ENCODE data around the gene TMPRSS3.

Gene TMPRSS3

DNA sequence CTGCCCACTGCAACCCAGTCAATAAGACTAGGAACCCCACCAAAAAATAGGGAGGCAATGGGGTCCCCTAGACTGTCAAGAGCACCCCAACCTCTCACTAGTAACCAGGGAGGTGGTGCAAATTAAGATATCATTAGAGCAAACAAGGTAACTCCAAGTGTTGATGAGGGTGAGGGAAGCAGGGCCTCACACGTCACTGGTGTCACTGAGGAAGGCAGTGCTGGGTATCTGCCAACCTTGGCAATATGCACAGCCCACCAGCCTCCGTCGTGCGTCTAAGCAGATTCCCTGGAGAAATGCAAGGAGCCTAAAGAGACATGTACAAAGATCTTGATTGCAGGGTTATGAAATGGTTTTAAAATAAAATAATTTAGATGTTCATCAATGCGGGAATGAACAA lies 11.6 kb upstream of the TMPRSS3 start:
- no peak for DNase-seq (ENCODE audit: low read depth)

DNA sequence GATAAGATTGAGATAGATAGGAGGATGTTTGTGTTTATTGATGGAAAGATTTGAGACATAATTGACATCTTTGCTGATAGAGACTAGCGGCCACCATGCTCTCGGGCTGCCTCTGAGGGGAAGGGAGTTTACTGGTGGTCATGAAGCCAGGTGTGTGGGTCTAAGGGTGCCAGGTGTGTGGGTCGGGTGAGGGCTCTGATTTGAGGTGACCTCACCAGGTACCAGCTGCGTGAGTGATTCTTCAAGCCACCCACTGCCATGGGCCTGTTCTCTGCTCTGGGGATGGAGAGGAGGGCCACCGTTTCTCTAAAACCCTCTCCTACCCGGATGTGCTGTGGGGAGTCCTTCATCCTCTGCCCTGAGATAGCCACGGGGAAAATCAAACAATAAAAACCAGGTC lies 11.0 kb upstream of the TMPRSS3 start:
- DNase-seq (ENCODE audit: low read depth): no peak

DNA sequence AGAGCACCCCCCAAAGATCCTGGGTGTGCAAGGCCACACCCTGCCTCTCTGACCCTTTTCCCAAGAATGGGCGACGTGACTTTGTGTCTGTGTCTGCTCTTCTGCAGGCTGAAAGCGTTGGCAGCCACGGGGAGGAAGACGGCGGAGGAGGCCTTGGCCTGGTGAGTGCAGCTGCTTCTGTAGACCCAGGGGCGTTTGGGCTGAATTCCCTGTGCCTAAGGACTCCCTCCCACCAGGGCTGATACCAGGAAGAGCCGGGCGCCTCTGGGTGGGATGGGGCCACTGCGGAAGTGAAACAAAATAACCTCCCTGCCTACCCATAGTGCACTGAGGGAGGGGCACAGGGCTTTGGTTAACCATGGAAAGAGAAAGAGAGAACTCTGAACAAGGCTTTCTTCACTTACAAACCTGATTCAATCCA lies 10.4 kb upstream of the TMPRSS3 start:
- DNase-seq (ENCODE audit: low read depth): no peak

DNA sequence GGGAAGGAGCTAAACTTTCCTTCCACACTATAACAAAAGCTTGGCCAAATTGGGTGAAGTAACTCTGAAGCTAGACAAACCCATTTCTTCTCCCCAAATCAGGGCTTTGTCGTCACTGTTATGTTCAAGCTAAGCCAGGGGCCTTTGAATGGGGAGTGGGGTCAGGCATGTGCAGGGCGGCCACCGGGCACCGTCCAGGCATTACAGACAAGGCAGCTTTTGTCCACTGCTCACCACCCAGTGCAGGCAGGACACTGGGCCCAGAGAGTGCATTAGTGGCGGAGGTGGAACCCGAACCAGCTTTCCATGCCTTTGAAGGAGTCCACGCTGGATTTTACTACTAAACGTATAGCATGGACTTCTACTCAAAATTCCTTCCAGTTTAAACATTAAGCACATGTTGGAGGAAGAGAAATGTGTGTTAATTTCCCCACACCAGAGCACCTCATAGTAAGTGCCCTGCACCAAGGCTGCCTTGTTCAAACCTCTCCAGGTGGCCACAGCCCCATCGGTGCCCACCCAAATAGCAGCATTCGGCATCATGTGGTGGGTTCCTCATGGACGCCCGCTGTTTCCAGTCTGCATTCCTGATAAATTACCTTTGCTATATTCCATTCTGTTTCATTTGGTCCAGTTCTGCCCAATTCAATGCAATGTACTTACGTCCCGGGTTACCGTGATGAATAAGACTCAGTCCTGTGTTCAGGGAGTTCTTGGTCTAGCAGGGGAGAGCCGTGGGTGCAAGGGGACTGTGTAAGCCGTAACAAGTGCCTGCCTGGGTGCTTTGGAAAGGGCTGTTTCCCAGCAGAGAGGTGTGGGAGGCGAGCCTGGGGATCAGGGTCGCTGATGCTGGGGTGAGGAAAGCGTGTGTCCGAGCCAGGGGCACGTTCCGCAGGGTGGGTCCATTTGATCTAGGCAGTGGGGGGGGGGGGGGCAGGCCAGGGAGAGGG lies 9.5 kb upstream of the TMPRSS3 start:
- DNase-seq (ENCODE audit: low read depth): no peak

DNA sequence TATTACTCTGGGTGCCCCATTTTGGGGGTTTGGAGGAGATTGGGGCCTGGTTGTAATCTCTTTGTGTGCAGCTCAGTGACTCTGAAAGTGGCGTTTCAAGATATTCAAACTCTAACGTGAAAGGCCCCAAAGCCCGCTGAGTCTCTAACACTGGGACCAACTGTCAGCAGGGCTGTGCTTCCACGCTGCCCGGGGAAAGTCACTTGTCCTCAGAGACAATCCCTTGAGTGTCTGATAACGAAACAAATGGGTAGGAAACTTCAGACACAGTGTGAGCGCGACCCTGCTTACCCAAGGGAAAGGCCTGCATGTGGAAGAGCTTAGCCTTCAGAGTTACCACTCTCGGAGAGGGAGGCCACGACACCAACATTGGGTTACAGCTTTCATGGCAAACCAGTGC lies 8.7 kb upstream of the TMPRSS3 start:
- no peak for DNase-seq (ENCODE audit: low read depth)

DNA sequence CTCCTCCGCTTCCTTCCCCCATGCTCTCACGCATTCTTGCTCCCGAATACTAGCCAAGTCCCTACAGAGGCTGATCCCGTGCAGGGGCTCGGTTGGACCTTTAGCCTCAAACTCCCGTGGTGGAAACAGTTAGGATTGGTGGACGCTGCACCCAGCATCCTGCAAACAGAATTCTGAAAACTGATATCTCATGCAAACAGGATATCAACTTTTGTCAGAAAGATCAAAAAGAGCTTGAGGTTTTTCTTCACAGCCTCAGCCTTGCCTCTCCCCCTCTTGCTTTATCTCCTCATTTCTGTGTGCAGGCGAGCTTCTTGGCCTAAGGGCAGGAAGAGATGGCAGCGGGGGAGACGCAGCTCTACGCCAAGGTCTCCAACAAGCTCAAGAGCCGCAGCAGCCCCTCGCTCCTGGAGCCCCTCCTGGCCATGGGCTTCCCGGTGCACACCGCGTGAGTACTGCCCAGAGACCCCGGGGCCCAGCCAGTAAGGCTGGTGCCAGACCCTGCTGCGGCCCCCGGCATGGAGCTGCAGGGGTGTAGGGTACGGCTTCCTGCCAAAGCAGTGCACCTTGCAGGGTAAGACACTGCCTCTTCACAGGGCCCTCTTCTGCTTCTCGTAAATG lies 7.9 kb upstream of the TMPRSS3 start, which contains the start of gene UBASH3A:
Gene UBASH3A (plus strand): TSS at position 292 of the 621 bp plus-strand sequence. CDS start 44 bp downstream, at position 336.
- no peak for DNase-seq (ENCODE audit: low read depth)

DNA sequence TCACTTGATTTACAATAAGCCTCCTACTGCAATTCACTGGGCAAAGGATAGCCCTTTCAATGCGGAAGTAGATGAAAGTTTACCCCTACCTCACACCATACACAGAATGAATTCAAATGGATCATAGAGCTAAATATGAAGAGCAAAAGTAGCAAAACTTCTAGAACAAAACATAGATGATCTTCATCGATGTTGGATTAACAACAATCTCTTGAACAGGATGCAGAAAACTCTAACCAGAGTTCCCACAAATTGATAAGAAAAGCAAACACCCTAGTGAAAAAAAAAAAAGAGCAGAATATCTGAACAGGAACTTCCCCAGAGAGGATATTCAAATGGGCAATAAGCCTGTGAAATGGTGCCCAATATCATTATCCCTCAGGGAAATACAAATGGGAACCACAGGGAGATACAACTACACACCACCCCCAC lies 6.0 kb upstream of the TMPRSS3 start:
- no peak for DNase-seq (ENCODE audit: low read depth)

DNA sequence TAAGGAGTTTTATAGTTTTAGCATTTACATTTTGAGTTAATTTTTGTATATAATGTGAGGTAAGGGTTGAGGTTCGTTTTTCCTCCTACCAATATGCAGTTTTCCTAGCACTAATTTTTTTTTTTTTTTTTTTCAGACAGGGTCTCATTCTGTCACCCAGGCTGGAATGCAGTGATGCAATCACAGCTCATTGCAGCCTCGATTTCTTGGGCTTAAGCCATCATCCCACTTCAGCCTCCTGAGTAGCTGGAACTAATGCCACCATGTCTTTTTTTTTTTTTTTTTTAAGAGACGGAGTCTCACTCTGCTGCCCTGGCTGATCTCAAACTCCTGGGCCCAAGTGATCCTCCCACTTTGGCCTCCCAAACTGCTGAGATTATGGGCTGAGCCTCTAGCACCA lies 5.3 kb upstream of the TMPRSS3 start:
- DNase-seq (ENCODE audit: low read depth): no peak

DNA sequence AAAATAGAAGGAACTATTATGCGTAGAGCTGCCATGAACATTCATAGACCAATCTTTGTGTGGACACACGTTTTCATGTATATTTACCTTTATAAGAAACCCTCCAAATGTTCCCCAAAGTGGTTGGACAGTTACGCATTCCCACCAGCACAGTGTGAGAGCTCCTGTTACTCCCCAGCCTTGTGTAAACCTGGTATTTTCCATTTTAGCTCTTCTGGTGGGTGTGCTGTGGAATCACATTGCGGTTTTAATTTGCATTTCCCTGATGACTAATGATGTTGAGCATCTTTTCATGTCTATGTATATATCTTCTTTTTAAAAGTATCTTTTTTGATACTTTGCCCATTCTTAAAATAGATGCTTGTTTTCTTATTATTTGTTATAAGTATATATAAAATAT lies 4.7 kb upstream of the TMPRSS3 start:
- no peak for DNase-seq (ENCODE audit: low read depth)

DNA sequence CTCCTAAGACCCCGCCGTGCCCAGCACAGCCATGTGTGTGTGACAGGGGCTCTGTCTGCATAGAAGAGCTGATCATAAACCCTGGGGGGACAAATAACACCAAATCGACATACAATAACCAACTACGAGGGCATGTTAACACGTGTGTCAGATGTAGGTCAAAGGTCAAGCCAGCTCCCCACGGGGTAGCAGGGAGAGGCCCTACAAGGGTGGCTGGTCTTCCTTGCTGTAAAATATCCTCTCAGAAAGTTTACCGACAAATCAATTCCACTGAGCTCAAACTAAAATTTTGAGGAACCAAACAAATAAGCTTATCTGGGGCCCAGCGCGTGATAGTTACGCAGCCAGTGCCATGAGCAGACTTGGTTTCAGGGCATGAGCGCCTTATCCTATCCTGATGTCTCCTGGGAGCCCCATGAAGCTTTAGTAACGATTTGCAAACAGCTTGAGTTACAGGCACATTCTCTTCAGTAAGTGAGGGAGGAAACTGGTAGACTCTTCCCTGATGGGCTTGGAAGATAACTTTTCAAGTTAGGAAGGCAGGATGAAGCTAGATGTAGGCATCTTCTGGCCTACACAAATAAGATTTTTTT lies 2.7 kb upstream of the TMPRSS3 start:
- no peak for DNase-seq (ENCODE audit: low read depth)

DNA sequence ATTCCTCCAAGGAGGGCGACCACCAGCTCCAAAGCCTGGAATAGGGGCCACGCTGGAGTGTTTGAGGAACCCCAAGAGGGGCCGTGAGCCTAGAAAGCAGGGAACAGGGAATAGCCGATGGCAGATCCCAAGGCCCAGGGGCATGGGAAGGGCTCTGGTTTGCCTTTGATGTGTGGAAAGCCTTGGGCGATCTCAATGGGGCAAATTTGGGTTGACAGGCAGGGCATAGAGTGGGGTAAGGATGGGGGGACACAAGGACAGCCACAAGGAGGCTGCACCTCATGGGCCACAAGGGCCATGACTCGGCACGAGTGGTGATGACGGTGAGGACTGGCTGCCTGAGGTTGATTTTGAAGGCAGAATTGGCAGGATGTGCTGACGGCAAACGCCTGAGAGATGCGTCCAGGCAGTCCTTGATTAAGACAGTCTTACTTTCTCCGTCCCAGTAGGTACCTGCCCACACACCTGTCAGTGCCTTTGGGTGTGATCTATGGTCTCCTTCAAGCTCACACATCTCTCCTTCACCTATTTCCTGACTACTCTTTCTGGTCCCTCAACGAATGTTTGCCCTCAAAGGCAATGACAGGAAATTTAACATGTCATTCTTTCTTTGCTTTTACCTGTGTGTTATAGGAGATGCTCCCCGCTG lies 2.0 kb upstream of the TMPRSS3 start:
- DNase-seq (ENCODE audit: low read depth): no peak

DNA sequence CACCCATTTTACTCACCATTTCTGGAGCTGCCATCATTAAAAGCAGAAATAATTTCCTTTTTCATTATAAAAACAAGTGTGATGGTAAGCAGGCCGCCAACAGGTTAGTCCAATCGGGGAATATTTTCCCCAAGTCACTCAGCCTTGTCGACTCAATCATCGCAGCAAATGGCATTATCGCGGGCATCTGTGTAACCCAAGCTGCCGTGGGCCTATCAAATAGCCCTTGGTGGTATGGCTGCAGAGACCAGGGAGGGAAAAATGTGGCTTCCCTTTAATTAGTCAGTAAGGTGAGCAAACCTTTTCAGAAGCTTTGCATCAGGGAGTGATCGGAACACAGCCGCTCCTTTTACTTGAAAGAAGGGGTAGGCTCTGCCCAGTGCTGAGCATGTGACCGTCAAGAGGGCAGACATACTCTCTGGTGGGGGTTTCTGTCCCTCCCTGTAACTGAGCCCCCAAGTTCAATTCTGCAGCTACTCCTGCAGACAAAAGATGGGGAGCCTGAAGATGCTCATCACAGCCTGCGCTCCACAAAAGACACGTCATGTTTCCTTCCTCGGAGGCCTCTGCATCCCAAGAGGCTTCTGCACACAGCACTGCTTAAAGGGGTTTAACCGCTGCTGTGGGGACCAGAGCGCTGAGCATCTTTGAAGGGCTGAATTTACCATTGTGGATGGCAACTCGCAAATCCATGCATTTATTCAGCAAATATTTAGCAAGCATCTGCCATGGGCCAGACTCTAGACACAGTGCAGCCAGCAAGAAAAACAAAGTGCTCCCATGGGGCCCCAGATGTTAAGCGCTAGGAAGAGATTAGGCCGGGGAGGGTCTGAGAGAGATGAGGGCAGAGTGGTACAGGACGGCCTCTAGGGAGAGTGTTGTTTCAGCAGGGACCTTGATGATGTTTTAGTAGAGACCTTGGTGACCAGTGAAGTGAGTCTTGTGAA lies 1.2 kb upstream of the TMPRSS3 start:
- DNase-seq (ENCODE audit: low read depth): no peak

DNA sequence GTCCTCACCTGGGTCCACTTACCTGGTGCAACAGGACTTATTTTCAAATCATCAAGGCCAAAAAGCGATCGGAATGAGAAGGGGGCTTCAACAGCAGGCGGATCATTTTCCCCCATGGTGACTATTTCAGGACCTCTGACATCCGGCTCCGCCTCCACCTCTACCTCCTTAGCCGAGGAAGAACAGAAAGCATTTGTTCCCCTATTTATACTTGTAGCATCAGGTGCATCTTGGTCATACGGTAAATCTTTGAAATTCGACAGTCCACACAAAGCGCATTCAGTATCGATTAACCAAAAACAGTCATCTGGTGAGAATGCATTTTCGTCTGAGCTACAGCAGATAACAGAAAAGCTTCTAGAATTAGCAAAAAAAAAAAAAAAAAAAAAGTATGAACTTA lies 550 bp downstream of the TMPRSS3 start:
- DNase-seq (ENCODE audit: low read depth): no peak

DNA sequence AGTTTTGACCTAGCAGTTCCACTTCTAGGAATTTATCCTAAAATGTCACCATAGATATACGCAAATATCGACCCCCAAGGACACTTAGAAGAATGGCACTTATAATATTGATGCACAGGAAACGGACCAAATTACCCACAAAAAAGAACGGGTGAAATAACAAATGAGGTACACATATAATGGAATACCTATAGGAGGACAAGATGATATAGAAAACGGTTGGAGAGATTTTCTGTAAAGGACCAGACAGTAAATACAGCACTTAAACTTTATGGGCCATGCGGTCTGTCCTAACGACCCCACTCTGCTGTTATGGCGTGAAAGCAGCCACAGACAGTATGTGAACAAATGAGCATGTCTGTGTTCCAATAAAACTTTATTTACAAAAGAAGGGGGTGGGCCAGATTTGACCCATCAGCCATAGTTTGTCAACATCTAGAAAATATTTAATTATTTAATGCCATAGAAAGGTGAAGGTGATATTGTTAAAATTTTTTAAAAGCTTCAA lies 2.4 kb downstream of the TMPRSS3 start:
- DNase-seq (ENCODE audit: low read depth): no peak

DNA sequence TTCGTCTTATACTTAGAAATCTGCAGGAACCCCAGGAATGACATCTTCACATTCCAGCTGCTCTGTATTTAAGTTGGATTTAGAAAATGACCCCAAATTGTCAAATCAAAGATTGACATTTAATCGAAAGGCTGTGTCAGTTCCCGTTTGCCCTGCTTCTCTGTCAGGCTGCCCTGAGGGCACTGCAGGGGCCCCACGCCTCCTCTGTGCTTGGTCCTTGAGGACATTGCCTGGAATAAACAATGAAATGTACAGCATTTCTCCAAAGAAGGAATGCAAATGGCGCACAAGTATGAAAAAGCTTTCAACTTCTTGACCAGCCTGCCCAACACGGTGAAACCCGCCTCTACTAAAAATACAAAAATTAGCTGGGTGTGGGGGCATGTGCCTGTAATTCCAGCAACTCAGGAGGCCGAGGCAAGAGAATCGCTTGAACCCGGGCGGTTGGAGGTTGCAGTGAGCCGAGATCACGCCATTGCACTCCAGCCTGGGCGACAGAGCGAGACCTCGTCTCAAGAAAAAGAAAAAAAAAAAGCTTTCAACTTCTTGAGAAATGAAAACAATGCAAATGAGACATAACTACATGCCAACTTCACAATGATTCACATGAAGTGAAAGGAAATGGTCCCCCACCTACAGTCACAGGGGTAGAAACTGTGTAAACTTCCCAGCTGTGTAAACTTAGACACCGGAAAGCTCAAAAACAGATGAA lies 3.0 kb downstream of the TMPRSS3 start:
- no peak for DNase-seq (ENCODE audit: low read depth)

DNA sequence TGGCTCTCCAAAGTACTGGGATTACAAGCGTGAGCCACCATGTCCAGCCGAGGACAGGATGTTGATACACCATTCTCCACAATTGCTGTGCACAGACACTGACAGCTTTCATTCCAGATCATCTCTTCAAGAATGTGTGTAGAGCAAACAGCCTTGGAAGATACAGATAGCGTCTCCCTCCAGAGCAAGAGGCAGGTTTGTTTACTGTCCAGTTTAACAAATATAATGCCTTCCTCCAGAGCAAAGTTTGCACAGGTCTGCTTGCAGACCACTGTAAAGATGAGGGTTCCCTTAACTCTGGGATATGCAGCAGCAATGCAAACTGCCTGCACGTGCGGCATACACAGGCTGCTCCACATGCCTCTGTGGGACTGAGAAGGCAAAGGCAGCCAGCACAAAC lies 4.6 kb downstream of the TMPRSS3 start:
- no peak for DNase-seq (ENCODE audit: low read depth)

DNA sequence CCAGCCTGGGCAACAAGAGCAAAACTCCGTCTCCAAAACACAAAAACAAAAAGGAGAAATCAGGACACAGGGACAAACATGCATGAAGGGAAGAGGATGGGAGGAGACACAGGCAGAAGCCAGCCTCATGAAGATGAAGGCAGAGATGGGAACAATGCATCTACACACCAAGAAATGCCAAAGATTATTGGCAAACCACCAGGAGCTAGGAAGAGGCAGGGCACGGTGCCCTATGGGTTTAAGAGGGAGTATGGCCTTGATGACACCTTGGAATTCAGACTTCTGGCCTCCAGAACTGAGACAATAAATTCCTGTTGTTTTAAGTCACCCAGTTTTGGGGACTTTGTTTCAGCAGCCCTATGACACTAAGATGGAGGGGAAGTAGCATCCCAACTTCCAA lies 5.2 kb downstream of the TMPRSS3 start:
- DNase-seq (ENCODE audit: low read depth): no peak

DNA sequence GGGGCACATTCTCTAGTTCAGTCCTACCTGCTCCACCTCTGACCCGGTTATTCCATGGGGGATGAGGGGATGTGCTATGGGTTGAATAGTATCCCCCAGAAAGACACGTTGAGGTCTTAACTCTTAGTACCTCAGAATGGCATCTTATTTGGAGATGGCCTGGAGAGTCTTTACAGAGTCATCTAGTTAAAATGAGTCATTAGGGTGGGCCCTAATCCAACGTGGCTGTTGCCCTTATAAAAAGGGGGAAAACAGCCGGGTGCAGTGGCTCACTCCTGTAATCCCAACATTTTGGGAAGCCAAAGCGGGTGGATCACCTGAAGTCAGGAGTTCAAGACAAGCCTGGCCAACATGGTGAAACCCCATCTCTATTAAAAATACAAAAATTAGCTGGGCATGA lies 5.7 kb downstream of the TMPRSS3 start:
- no peak for DNase-seq (ENCODE audit: low read depth)

DNA sequence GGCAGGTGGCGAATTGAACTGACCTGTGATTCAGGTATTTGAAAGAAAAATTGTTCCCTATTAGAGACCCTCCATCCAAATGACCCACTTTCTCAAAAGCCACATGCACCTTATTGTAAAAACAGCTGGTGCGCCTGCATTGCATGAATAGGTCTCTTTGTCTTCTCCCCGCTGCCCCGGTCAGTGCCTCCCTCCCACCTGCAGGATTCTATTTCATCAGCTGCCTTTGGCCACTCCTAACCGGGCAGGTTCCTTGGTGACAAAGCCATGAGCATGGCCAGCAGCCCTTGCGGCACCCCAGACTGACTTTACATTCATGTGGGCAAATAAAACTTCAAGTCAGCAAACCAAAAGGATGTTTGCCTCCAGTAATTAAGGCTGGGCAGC lies 6.4 kb downstream of the TMPRSS3 start:
- DNase-seq (ENCODE audit: low read depth): no peak

DNA sequence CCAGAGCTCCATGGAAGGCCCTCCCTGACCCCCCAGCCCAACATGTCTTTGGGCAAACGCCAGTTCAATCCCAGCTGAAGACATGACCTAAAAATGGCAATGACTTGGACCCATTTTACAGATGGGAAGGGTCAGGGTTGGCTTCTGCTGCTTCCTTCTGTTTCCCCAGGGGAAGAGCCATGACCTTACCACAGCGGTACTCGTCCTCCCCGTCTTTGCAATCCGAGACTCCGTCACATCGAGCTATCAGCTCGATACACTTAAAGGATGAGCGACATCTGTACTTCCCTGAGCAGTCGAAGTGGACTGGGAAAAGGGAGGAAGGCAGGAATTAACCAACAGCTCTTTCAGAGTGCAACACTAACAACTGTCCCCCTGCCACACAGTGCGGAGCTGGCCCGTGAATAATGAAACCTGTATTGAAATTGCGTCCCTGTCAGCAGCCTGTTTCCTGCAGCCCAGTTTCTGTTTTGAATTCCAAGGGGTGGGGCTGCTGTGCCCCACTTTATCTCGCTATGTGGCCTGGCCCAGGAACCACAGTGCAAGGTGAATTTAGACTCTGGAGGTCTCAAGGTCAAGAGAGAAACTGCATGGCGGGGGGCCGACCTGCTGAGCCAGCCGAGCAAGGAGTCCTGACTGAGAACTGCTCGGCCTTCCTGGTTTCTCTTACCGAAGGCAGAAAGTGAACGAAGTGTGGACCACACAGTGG lies 7.0 kb downstream of the TMPRSS3 start:
- DNase-seq (ENCODE audit: low read depth): no peak
